H1 (cell line): ENCODE measurements around the gene KLHL2. TPM values are rescaled to one million over a fixed set of nuclear protein-coding genes. Genes with fewer than 3 reads are reported as not detected.
A peak's percentile ranks its signal among the peaks of the same experiment; 100 is the strongest.

Experiments used
- CTCF ChIA-PET: fragments of 300-600 bp; sonication (Branson Sonifier 250); formaldehyde crosslinking; loops from one replicate; lab custom pipeline; 2021; ENCODE audit not compliant: partially characterized antibody; lab: Charles Lee
- POLR2A ChIA-PET: fragments of 300-600 bp; sonication (Branson Sonifier 250); formaldehyde crosslinking; loops from one replicate; lab custom pipeline; 2021; ENCODE audit warnings: inconsistent platforms; ENCODE audit not compliant: partially characterized antibody; lab: Charles Lee
- DNase-seq, 2 experiments: peaks; one replicate each; pipeline versions ENCODE4 v3.0.0 to v3.0.0-alpha.2; 2010 to 2022; ENCODE audit warnings: low spot score in 2 of 2, low read depth in 1 of 2, mixed read lengths in 1 of 2
- FAIRE-seq: peaks from 2 replicates; lab custom pipeline; 2011; peaks lifted over from hg19 to GRCh38; lab: Jason Lieb, UNC
- H2AFZ ChIP-seq: 2 replicates; pipeline ENCODE4 v1.8.1; 2012; ENCODE audit warnings: low read length, inconsistent platforms
- H2AK5ac ChIP-seq: 2 replicates; pipeline ENCODE4 v1.6.1; 2013; ENCODE audit warnings: low read depth, low read length
- H2BK120ac ChIP-seq: replicated peaks from 2 replicates; pipeline ENCODE3; 2013; ENCODE audit warnings: low read depth, low read length, inconsistent platforms
- H2BK12ac ChIP-seq: 2 replicates; pipeline ENCODE4 v1.6.1; 2013; ENCODE audit warnings: low read depth, low read length
- H2BK15ac ChIP-seq: 2 replicates; pipeline ENCODE4 v1.6.1; 2013; ENCODE audit warnings: low read length
- H2BK20ac ChIP-seq: 2 replicates; pipeline ENCODE4 v1.6.1; 2013; ENCODE audit warnings: low read length
- H2BK5ac ChIP-seq: 2 replicates; pipeline ENCODE4 v1.6.1; 2013; ENCODE audit warnings: low read depth, low read length
- H3K14ac ChIP-seq: 2 replicates; pipeline ENCODE4 v1.6.1; 2013; ENCODE audit warnings: inconsistent platforms; ENCODE audit not compliant: insufficient read length
- H3K18ac ChIP-seq: 2 replicates; pipeline ENCODE4 v1.6.1; 2013; ENCODE audit warnings: low read length; ENCODE audit errors: extremely low read depth
- H3K23ac ChIP-seq: 2 replicates; pipeline ENCODE4 v1.6.1; 2013; ENCODE audit warnings: inconsistent platforms; ENCODE audit not compliant: insufficient read length
- H3K23me2 ChIP-seq: 2 replicates; pipeline ENCODE4 v1.6.1; 2013; ENCODE audit warnings: low read depth, low read length
- H3K27ac ChIP-seq: 2 replicates; pipeline ENCODE4 v1.6.1; 2011; ENCODE audit warnings: low read depth, low read length, inconsistent platforms
- H3K27me3 ChIP-seq, 4 experiments: replicated peaks in 1 of 4; 1 replicate in 1 of 4; 2 replicates in 3 of 4; pipeline versions ENCODE4 v1.6.1 to v1.8.1; 2011 to 2013; ENCODE audit warnings: low read length in 3 of 4, mild to moderate bottlenecking in 3 of 4, inconsistent platforms in 2 of 4, mixed read lengths in 2 of 4, moderate library complexity in 1 of 4; ENCODE audit not compliant: control insufficient read depth in 3 of 4, insufficient read depth in 3 of 4; ENCODE audit errors: extremely low read depth in 1 of 4
- H3K36me3 ChIP-seq, 4 experiments: 2 replicates each; pipeline versions ENCODE4 v1.6.1 to v1.8.1; 2011 to 2013; ENCODE audit warnings: mild to moderate bottlenecking in 4 of 4, low read length in 3 of 4, moderate library complexity in 2 of 4, control low read depth in 1 of 4, inconsistent platforms in 1 of 4; ENCODE audit not compliant: insufficient read depth in 4 of 4, control insufficient read depth in 2 of 4
- H3K4ac ChIP-seq: replicated peaks from 2 replicates; pipeline ENCODE3; 2013; ENCODE audit warnings: low read length, low read depth, mixed read lengths, inconsistent platforms; ENCODE audit not compliant: insufficient read length
- H3K4me1 ChIP-seq, 4 experiments: replicated peaks in 1 of 4; 1 replicate in 1 of 4; 2 replicates in 3 of 4; pipeline versions ENCODE4 v1.6.1 to v1.8.1; 2011 to 2013; ENCODE audit warnings: low read length in 3 of 4, inconsistent platforms in 2 of 4, mixed read lengths in 1 of 4; ENCODE audit not compliant: insufficient read depth in 4 of 4, control insufficient read depth in 3 of 4
- H3K4me2 ChIP-seq, 2 experiments: 2 replicates each; pipeline versions ENCODE4 v1.6.1 to v1.8.1; 2011 to 2013; ENCODE audit warnings: low read depth in 2 of 2, low read length in 2 of 2, control low read depth in 1 of 2, inconsistent platforms in 1 of 2, mild to moderate bottlenecking in 1 of 2; ENCODE audit not compliant: insufficient read depth in 1 of 2
- H3K4me3 ChIP-seq, 4 experiments: fragments of 200-600, 300-600 bp in 1 of 4; sonication (generic), shearing (Covaris generic), sonication (Bioruptor Twin) in 1 of 4; 2 replicates each; pipeline versions ENCODE4 v1.5.1 to v1.8.1; 2011 to 2016; ENCODE audit warnings: low read length in 4 of 4, low read depth in 3 of 4, control low read depth in 2 of 4, inconsistent platforms in 2 of 4, mild to moderate bottlenecking in 2 of 4, mixed read lengths in 1 of 4, moderate library complexity in 1 of 4; ENCODE audit not compliant: insufficient read depth in 2 of 4; ENCODE audit errors: extremely low read depth in 1 of 4
- H3K56ac ChIP-seq: replicated peaks from 2 replicates; pipeline ENCODE3; 2013; ENCODE audit warnings: low read depth, mild to moderate bottlenecking, mixed read lengths, low read length, inconsistent platforms; ENCODE audit not compliant: insufficient read length
- H3K79me1 ChIP-seq: 2 replicates; pipeline ENCODE4 v1.6.1; 2013; ENCODE audit warnings: low read depth, low read length, control low read depth
- H3K79me2 ChIP-seq, 2 experiments: 2 replicates each; pipeline versions ENCODE4 v1.6.1 to v1.8.1; 2012 to 2013; ENCODE audit warnings: low read length in 2 of 2, mild to moderate bottlenecking in 2 of 2, inconsistent platforms in 1 of 2; ENCODE audit not compliant: insufficient read depth in 2 of 2, control insufficient read depth in 1 of 2
- H3K9ac ChIP-seq, 4 experiments: replicated peaks in 1 of 4; 1 replicate in 1 of 4; 2 replicates in 3 of 4; pipeline versions ENCODE4 v1.6.1 to v1.8.1; 2011 to 2013; ENCODE audit warnings: low read depth in 3 of 4, low read length in 3 of 4, control low read depth in 2 of 4, mild to moderate bottlenecking in 2 of 4, moderate library complexity in 2 of 4, inconsistent platforms in 1 of 4; ENCODE audit errors: extremely low read depth in 1 of 4
- H3K9me3 ChIP-seq, 2 experiments: 2 replicates each; pipeline versions ENCODE4 v1.6.1 to v1.8.1; 2012 to 2013; ENCODE audit warnings: mild to moderate bottlenecking in 2 of 2, moderate library complexity in 2 of 2, control low read depth in 1 of 2, inconsistent platforms in 1 of 2, low read depth in 1 of 2, low read length in 1 of 2, mixed read lengths in 1 of 2; ENCODE audit not compliant: insufficient read depth in 2 of 2
- H4K20me1 ChIP-seq, 2 experiments: replicated peaks in 1 of 2; 2 replicates each; pipeline versions ENCODE3 to v1.8.1; 2011 to 2013; ENCODE audit warnings: inconsistent platforms in 2 of 2, low read length in 2 of 2, mild to moderate bottlenecking in 1 of 2; ENCODE audit not compliant: insufficient read depth in 2 of 2, control insufficient read depth in 1 of 2
- H4K5ac ChIP-seq: 2 replicates; pipeline ENCODE4 v1.6.1; 2013; ENCODE audit warnings: low read length, low read depth, mixed read lengths, inconsistent platforms; ENCODE audit not compliant: insufficient read length
- H4K8ac ChIP-seq: 2 replicates; pipeline ENCODE4 v1.8.0; 2013; ENCODE audit warnings: mild to moderate bottlenecking, moderate library complexity, low read length, inconsistent platforms; ENCODE audit not compliant: insufficient read depth; ENCODE audit errors: extremely low read depth
- H4K91ac ChIP-seq: replicated peaks from 2 replicates; pipeline ENCODE3; 2013; ENCODE audit warnings: low read length, mixed read lengths, inconsistent platforms; ENCODE audit not compliant: insufficient read length
- CBX5 ChIP-seq: fragments of 300-800, 300-1000 bp; sonication (generic); IDR thresholded peaks from 2 replicates; pipeline ENCODE4 v1.7.1; 2016; ENCODE audit warnings: antibody characterized with exemption, low read length, low read depth
- CEBPB ChIP-seq: IDR thresholded peaks from 2 replicates; pipeline ENCODE4 v1.6.1; 2012; ENCODE audit warnings: low read depth, low read length
- RBBP5 ChIP-seq: IDR thresholded peaks from 2 replicates; pipeline ENCODE4 v1.7.1; 2012; ENCODE audit warnings: low read depth, mild to moderate bottlenecking, inconsistent platforms, low read length, moderate library complexity, borderline replicate concordance
- SP4 ChIP-seq: IDR thresholded peaks from 2 replicates; pipeline ENCODE4 v1.6.1; 2012; ENCODE audit warnings: low read length, inconsistent platforms
- SRF ChIP-seq: IDR thresholded peaks from 2 replicates; pipeline ENCODE4 v1.6.1; 2011; ENCODE audit warnings: mild to moderate bottlenecking, low read depth, low read length, moderate library complexity
- WGBS, 2 experiments: shearing (Covaris generic) in 1 of 2; methylation state at CpG; one replicate each; pipeline versions ENCODE4 v1.1.6 to v1.1.7; 2013 to 2015; ENCODE audit warnings: low lambda C conversion rate in 2 of 2, mixed read lengths in 2 of 2, inconsistent platforms in 1 of 2, low coverage in 1 of 2, missing lambda C conversion rate in 1 of 2; ENCODE audit not compliant: insufficient replicate concordance in 2 of 2, insufficient coverage in 1 of 2, insufficient read length in 1 of 2; ENCODE audit errors: extremely low coverage in 1 of 2, missing lambda C conversion rate in 1 of 2; 5-methylcytosine and 5-hydroxymethylcytosine counted together
- polyA plus RNA-seq, 7 experiments: library from polyadenylated mRNA; depleted of rRNA in 3 of 7; stranded (reverse) in 5 of 7; unstranded in 2 of 7; fragments of >200 nt in 5 of 7; fragments of 200-250 nt in 2 of 7; gene quantifications; 1 replicate in 5 of 7; 2 replicates in 1 of 7; 4 replicates in 1 of 7; pipeline versions ENCODE4 v1.2.1 to v1.2.3, GENCODE V29; 2011 to 2013; ENCODE audit warnings: missing spikeins in 2 of 7, mixed read lengths in 2 of 7
- total RNA-seq: library from RNA; stranded (reverse); fragmentation: NEBNext Ultra II Directional; extraction: Animal tissue kit (Norgen Biotek cat#: 25700); gene quantifications from 2 replicates; pipeline ENCODE4 v1.2.1, GENCODE V29; 2021

KLHL2 gene
- total and polyA plus RNA-seq, 2 of the 8 experiments (the other 6 are each of a cell fraction or from before 2014, with no cell fraction given) = 5.2 to 12.0 TPM

GRCh38 chr4:165364452-165365080 is 157.2 kb downstream of the KLHL2 start:
- Histone ChIP-seq H3K4ac (no peak overlapping the region), H3K36me3 (no peaks in the 10 kb centered on the region), H2BK120ac (no peak overlapping the region), H3K23ac (no peak overlapping the region), H2AFZ (peak overlapping the region; percentile 84; the same call in 1 of the 2 replicates), H3K14ac (no peak overlapping the region), H3K27ac (no peak overlapping the region), H3K9ac (no peak overlapping the region), H3K4me2 (no peak overlapping the region), H3K18ac (no peak overlapping the region), H3K79me2 (no peaks in the 10 kb centered on the region), H4K20me1 (no peaks in the 10 kb centered on the region), H2BK12ac (no peak overlapping the region), H2BK15ac (0 out of 2 replicates have a peak overlapping the region, but pooled peaks have one; percentile 16), H3K4me3 (no peak overlapping the region), H2BK20ac (no peak overlapping the region; the same call in 1 of the 2 replicates), H3K56ac (no peak overlapping the region), H4K91ac (no peak overlapping the region), H3K79me1 (no peaks in the 10 kb centered on the region), H3K23me2 (peaks cover 3% of the 10 kb centered on the region; the same call in 1 of the 2 replicates), H3K27me3 (no peaks in the 10 kb centered on the region), H2AK5ac (no peak overlapping the region), H4K8ac (no peak overlapping the region), H3K4me1 (peaks cover 0 to 6% (median 2%) of the 10 kb centered on the region in 4 experiments; a peak in 2 of 7 replicates), H3K9me3 (no peaks in the 10 kb centered on the region), H2BK5ac (0 out of 2 replicates have a peak overlapping the region, but pooled peaks have one; percentile 20), H4K5ac (no peak overlapping the region)
- DNase-seq (no peak), FAIRE-seq (no peak)
- ChIA-PET CTCF (interaction anchor here (1.4 to 3.7 kb wide), 4 partner anchors 9 to 234 kb away, joined by 4 to 21 read pairs (median 16); no protein-coding TSS in a partner anchor), POLR2A (no interaction called here)
- TF ChIP-seq SRF (no peak), CEBPB (peak; percentile 77; the same call in 1 of the 2 replicates), SP4 (no peak), RBBP5 (no peak), CBX5 (no peak)
- 74% methylated on average over 2 of the region's 2 CpGs; no CpG with 5 or more reads in 1 of the 2 experiments for WGBS, 2 experiments
